Measurements from ENCODE around the gene MGAT3. TPM values are rescaled to one million over a fixed set of nuclear protein-coding genes. Genes with fewer than 3 reads are reported as not detected.

The MGAT3 gene
- total RNA-seq, 2 experiments from 2014 or later, result 16.3 to 44.3 TPM

- Histone ChIP-seq H3K4me3 (ENCODE audit: low read depth, low read length, poor library complexity, severe bottlenecking) (no peak overlapping the region), H4K20me1 (ENCODE audit: insufficient read depth, low read length) (0 out of 2 replicates have a peak, but pooled peaks cover 5% of the 10 kb centered on the region), H3K27ac (ENCODE audit: low read depth, low read length, poor library complexity, severe bottlenecking) (no peak overlapping the region), H3K9me2 (ENCODE audit: insufficient read depth, low read length) (no peaks in the 10 kb centered on the region), H3K9me3 (ENCODE audit: low read length) (no peaks in the 10 kb centered on the region), H3K4me2 (ENCODE audit: low read length) (no peak overlapping the region), H3K79me2 (ENCODE audit: insufficient read depth, low read depth, low read length) (peaks cover 5% of the 10 kb centered on the region; the same call in 1 of the 2 replicates), H3K36me3 (ENCODE audit: insufficient read depth, low read length) (peaks cover 26% of the 10 kb centered on the region), H2AFZ (ENCODE audit: low read length) (no peak overlapping the region), H3K4me1 (ENCODE audit: insufficient read depth, low read length, poor library complexity, severe bottlenecking) (peaks cover 35% of the 10 kb centered on the region)
- ChIA-PET POLR2A (interaction anchor here (0.7 to 1.2 kb wide), 5 partner anchors 18 to 788 kb away, joined by 3 to 5 read pairs (median 3); partner anchors contain the start of gene ATF4), CTCF (ENCODE audit: unreplicated experiment) (interaction anchor here (0.6 to 1.6 kb wide), 4 partner anchors 14 to 174 kb away, joined by 3 to 5 read pairs (median 4); partner anchors contain the start of gene RPL3)
- intact Hi-C loops (cut with micrococcal nuclease; ENCODE audit: unreplicated experiment), result loop anchor here (1.0 kb wide), 1 partner anchor 36 kb away; no protein-coding TSS in a partner anchor
- no peak for DNase-seq (ENCODE audit: low spot score)
- TF ChIP-seq EZH2phosphoT487 (IDR thresholded peaks at IDR 0.05; ENCODE audit: borderline replicate concordance, low read depth, low read length) (no peak), CTCF (conservative IDR thresholded peaks at IDR 0.05; ENCODE audit: low read length) (no peak)
- BruUV-seq (replicated peaks), result no TSS peak
Observed at GRCh38 chr22:39493759-39494158, 36.9 kb downstream of the MGAT3 start.

DNA sequence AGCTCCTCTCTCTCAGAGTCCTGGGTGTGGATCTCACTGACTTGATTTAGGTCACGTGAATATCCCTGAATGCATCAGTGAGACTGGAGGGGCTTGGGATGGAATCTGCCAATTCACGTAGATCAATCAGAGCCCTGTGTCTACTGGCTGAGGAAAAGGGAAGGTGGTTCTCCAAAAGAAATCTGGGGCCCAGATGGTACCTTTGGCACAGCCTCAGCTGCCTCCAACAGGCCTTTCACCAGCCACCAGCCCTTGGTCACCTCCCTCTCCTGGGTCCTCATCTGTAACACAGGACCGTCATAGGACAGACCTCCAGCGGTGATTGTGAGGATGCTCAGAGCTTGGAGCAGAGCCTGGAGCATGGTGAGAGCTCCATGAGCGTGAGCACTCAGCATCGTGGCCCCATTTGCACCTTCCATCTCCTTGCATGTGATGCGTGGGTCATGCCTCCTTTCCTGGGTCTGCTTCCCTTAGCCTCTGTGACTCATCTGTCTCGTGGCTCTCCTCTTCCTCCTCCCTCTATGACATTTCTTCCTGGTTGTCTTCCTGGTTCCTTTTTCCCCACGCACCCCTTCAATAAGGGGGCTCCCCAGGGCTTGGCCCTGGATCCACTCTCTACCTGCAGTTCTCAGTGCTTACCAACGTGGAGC, 37.8 kb downstream of the MGAT3 start:
- no peak overlapping the region for H3K4me3 ChIP-seq (ENCODE audit: low read depth, low read length, poor library complexity, severe bottlenecking)
- no peak overlapping the region for H2AFZ ChIP-seq (ENCODE audit: low read length)
- H4K20me1 ChIP-seq (ENCODE audit: insufficient read depth, low read length), result 0 out of 2 replicates have a peak, but pooled peaks cover 5% of the 10 kb centered on the region
- no peak overlapping the region for H3K4me2 ChIP-seq (ENCODE audit: low read length)
- DNase-seq (ENCODE audit: low spot score), result no peak
- H3K36me3 ChIP-seq (ENCODE audit: insufficient read depth, low read length), result peaks cover 18% of the 10 kb centered on the region; the same call in 1 of the 2 replicates
- TF ChIP-seq EZH2phosphoT487 (IDR thresholded peaks at IDR 0.05; ENCODE audit: borderline replicate concordance, low read depth, low read length) (no peak), CTCF (conservative IDR thresholded peaks at IDR 0.05; ENCODE audit: low read length) (no peak)
- no TSS peak for BruUV-seq (replicated peaks)
- H3K79me2 ChIP-seq (ENCODE audit: insufficient read depth, low read depth, low read length), result peaks cover 5% of the 10 kb centered on the region; the same call in 1 of the 2 replicates
- intact Hi-C loops (cut with micrococcal nuclease; ENCODE audit: unreplicated experiment), result no loop called here
- ChIA-PET CTCF (ENCODE audit: unreplicated experiment) (interaction anchor here (1.6 kb wide), 1 partner anchor 34 kb away, joined by 5 read pairs; no protein-coding TSS in a partner anchor), POLR2A (interaction anchor here (0.7 to 1.2 kb wide), 3 partner anchors 19 to 789 kb away, joined by 3 to 5 read pairs (median 3); partner anchors contain the start of gene ATF4)
- H3K4me1 ChIP-seq (ENCODE audit: insufficient read depth, low read length, poor library complexity, severe bottlenecking), result peaks cover 28% of the 10 kb centered on the region
- no peaks in the 10 kb centered on the region for H3K9me3 ChIP-seq (ENCODE audit: low read length)
- no peak overlapping the region for H3K27ac ChIP-seq (ENCODE audit: low read depth, low read length, poor library complexity, severe bottlenecking)
- no peaks in the 10 kb centered on the region for H3K9me2 ChIP-seq (ENCODE audit: insufficient read depth, low read length)

All from OCI-LY7 (cell line).